Transverse colon (tissue), 4 donors: ENCODE measurements around the gene RGL2. TPM values are rescaled to one million over a fixed set of nuclear protein-coding genes. Genes with fewer than 3 reads are reported as not detected.

ENCODE experiments used
- DNase-seq: peaks from one replicate; pipeline ENCODE4 v3.0.0-alpha.2; 2019
- H3K27ac ChIP-seq, 4 donors: fragments of 200-600 bp; sonication (generic); 2 replicates each; pipeline ENCODE4 v1.5.1; 2016 to 2018; ENCODE audit warnings: inconsistent platforms in 4 of 4
- H3K27me3 ChIP-seq: fragments of 200-600 bp; sonication (generic); 2 replicates; pipeline ENCODE4 v1.5.1; 2017; ENCODE audit warnings: inconsistent platforms
- H3K36me3 ChIP-seq, 4 donors: fragments of 200-600 bp; sonication (generic); 2 replicates each; pipeline ENCODE4 v1.5.1; 2017 to 2019; ENCODE audit warnings: inconsistent platforms in 4 of 4
- H3K4me1 ChIP-seq, 4 donors: fragments of 200-600 bp; sonication (generic); 2 replicates each; pipeline ENCODE4 v1.5.1; 2017 to 2020; ENCODE audit warnings: inconsistent platforms in 4 of 4
- H3K4me3 ChIP-seq, 4 donors: fragments of 200-600 bp; sonication (generic); 1 replicate in 1 of 4; 2 replicates in 3 of 4; pipeline versions ENCODE4 v1.5.1 to v1.6.1; 2017 to 2019; ENCODE audit warnings: inconsistent platforms in 4 of 4
- H3K9me3 ChIP-seq, 2 donors: fragments of 200-600 bp; sonication (generic); 2 replicates each; pipeline ENCODE4 v1.5.1; 2017 to 2019; ENCODE audit warnings: inconsistent platforms in 2 of 2
- EP300 ChIP-seq: sonication (generic); formaldehyde crosslinking; IDR thresholded peaks from one replicate; pipeline ENCODE4 v1.6.1; 2017; ENCODE audit warnings: antibody characterized with exemption, low read depth
- POLR2A ChIP-seq: fragments of 450-650 bp; IDR thresholded peaks from one replicate; pipeline ENCODE4 v1.6.1; 2016; ENCODE audit warnings: antibody characterized with exemption, mild to moderate bottlenecking, moderate library complexity
- POLR2AphosphoS5 ChIP-seq, 3 donors: sonication (generic); formaldehyde crosslinking; IDR thresholded peaks; one replicate each; pipeline ENCODE4 v1.6.1; 2016; ENCODE audit warnings: antibody characterized with exemption in 3 of 3
- WGBS, 2 donors: methylation state at CpG; one replicate each; pipeline ENCODE4 v1.1.5; 2018; ENCODE audit warnings: low coverage in 1 of 2; 5-methylcytosine and 5-hydroxymethylcytosine counted together
- in situ Hi-C, 4 donors: fragments of 200-750 bp; cut with MboI; loops; one replicate each; pipeline versions ENCODE4 v1.15.0 to v1.15.1; 2017; ENCODE audit warnings: low sequenced_read_pairs in 3 of 4, low pct_ligation_motif_present in 1 of 4, low pct_unique_long_range_greater_than_20kb in 1 of 4
- intact Hi-C: fragments of 100-400 bp; cut with DNase I; formaldehyde crosslinking; loops from one replicate; pipeline ENCODE4 v1.15.1; 2023; ENCODE audit warnings: low total_unique reads
- total RNA-seq, 4 donors: library from RNA; depleted of rRNA; stranded (reverse); fragments of >200 nt; gene quantifications; one replicate each; pipeline ENCODE4 v1.1.0, GENCODE V29; 2016
- TF ChIP-seq, protein P1 (sequence below), 5 experiments: fragments of 200-600 bp in 3 of 5; fragments of 450-650 bp in 2 of 5; sonication (generic) in 3 of 5; IDR thresholded peaks; 1 replicate in 2 of 5; 2 replicates in 3 of 5; pipeline ENCODE4 v1.5.1; 2016 to 2017; ENCODE audit warnings: antibody characterized with exemption in 5 of 5, inconsistent platforms in 3 of 5, mild to moderate bottlenecking in 2 of 5, moderate library complexity in 1 of 5

RGL2 gene
- total RNA-seq, 4 donors from 2014 or later: 21.3 to 70.3 (median 25.8) TPM

DNA sequence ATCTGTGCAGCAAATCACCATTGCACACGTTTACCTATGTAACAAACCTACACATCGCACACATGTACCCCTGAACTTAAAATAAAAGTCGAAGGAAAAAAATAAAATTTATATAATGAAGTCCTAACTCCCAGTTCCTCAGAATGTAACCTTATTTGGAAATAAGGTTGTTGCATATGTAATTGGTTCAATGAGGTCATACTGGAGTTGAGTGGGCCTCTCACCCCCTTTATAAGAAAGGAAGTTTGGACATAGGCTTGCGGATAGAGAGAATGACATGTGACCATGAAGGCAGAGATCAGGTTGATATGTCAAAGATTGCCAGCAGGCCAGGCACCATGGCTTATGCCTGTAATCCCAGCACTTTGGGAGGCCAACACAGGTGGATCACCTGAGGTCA, 34.9 kb upstream of the RGL2 start:
- H3K9me3 ChIP-seq: no peaks in the 10 kb centered on the region
- no peaks in the 10 kb centered on the region for H3K4me1 ChIP-seq
- H3K36me3 ChIP-seq: no peaks in the 10 kb centered on the region
- H3K27me3 ChIP-seq: no peaks in the 10 kb centered on the region
- no peak overlapping the region for H3K4me3 ChIP-seq
- intact Hi-C loops (no loop called here), in situ Hi-C loops (no loop called here)
- no peak for TF ChIP-seq POLR2AphosphoS5 (IDR thresholded peaks at IDR 0.05)
- TF ChIP-seq POLR2A: no peak
- TF ChIP-seq EP300: no peak
- TF ChIP-seq, protein P1, sequence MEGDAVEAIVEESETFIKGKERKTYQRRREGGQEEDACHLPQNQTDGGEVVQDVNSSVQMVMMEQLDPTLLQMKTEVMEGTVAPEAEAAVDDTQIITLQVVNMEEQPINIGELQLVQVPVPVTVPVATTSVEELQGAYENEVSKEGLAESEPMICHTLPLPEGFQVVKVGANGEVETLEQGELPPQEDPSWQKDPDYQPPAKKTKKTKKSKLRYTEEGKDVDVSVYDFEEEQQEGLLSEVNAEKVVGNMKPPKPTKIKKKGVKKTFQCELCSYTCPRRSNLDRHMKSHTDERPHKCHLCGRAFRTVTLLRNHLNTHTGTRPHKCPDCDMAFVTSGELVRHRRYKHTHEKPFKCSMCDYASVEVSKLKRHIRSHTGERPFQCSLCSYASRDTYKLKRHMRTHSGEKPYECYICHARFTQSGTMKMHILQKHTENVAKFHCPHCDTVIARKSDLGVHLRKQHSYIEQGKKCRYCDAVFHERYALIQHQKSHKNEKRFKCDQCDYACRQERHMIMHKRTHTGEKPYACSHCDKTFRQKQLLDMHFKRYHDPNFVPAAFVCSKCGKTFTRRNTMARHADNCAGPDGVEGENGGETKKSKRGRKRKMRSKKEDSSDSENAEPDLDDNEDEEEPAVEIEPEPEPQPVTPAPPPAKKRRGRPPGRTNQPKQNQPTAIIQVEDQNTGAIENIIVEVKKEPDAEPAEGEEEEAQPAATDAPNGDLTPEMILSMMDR (IDR thresholded peaks at IDR 0.05): no peak
- H3K27ac ChIP-seq: no peak overlapping the region
- WGBS, 2 donors: 92 to 93% methylated on average over 4 of the region's 4 CpGs
- no peak for DNase-seq

DNA sequence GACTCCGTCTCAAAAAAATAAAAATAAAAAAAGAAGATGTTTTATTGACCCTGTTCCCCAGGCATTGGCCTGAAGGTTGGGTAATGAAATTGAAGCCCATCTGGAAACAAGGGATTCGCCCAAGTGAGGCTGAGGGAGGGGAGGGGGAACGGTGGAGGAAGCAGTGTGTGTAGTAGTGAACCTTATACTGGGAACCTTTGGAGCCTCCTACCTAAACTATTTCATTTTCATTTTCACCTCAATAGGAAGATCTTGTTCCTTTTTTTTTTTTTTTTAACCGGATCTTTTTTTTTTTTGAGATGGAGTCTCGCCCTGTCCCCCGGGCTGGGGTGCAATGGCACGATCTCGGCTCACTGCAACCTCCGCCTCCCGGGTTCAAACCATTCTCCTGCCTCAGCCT, 32.0 kb upstream of the RGL2 start:
- TF ChIP-seq POLR2A: no peak
- TF ChIP-seq POLR2AphosphoS5 (IDR thresholded peaks at IDR 0.05): no peak
- TF ChIP-seq, protein P1 (IDR thresholded peaks at IDR 0.05): no peak
- no peak for TF ChIP-seq EP300
- DNase-seq: no peak
- WGBS, 2 donors: 73 to 77% methylated on average over 9 to 10 of the region's 10 CpGs
- Histone ChIP-seq H3K4me1 (no peaks in the 10 kb centered on the region), H3K36me3 (no peaks in the 10 kb centered on the region), H3K4me3 (no peak overlapping the region), H3K9me3 (no peaks in the 10 kb centered on the region), H3K27me3 (no peaks in the 10 kb centered on the region), H3K27ac (no peak overlapping the region)
- intact Hi-C loops: no loop called here
- in situ Hi-C loops: no loop called here

DNA sequence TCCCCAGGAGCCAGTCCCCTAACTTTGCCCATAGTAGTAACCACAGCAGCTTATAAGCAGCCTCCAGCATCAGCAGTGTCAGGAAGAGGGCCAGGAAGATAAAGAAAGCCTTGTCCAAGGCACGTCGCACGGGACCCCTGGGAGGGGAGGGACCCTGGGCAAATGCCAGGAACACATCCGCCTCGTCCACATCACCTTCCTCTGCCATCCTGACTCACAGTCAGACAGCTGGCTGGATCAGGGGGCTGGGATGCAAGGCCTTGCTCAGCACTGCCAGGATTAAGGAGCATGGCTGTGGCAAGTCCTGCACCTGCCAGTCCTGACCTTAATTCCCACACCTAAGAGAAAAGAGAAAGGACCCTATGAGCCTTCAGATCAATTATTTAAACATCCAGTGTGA, 30.3 kb upstream of the RGL2 start:
- Histone ChIP-seq H3K9me3 (no peaks in the 10 kb centered on the region), H3K27me3 (no peaks in the 10 kb centered on the region), H3K4me3 (no peak overlapping the region), H3K27ac (no peak overlapping the region), H3K36me3 (no peaks in the 10 kb centered on the region), H3K4me1 (peaks cover 2 to 3% (median 2%) of the 10 kb centered on the region in 4 donors)
- WGBS, 2 donors: 82% methylated on average over 5 of the region's 5 CpGs; no CpG with 5 or more reads in 1 of the 2 donors
- DNase-seq: no peak
- in situ Hi-C loops (no loop called here), intact Hi-C loops (no loop called here)
- TF ChIP-seq POLR2A (no peak), POLR2AphosphoS5 (IDR thresholded peaks at IDR 0.05) (no peak), EP300 (no peak)
- TF ChIP-seq, protein P1 (IDR thresholded peaks at IDR 0.05): no peak

DNA sequence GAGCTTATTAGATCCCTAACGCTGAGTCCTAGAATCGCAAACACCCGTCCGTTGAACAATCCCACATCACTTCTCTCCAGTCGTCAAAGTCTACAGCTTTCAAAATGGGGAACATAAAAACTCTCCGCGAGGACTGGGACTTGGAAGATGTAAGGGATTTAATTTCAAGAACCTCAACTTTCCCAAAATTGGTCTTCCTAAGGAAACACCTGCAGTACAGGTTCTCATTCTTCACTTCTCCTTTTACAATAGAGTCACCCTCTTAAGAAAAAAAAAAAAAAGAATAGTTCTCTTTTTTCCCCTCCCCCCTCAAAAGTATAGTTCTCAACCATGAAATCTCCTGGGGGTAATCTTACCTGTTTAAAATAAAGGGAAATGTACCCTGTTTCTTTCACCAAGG, 25.4 kb upstream of the RGL2 start:
- H3K4me3 ChIP-seq: peak overlapping the region in 3 of 4 donors; percentile 83 to 93 (median 85)
- intact Hi-C loops (no loop called here), in situ Hi-C loops (no loop called here)
- H3K27ac ChIP-seq: peak overlapping the region; percentile 90 to 94 (median 92)
- H3K9me3 ChIP-seq: no peaks in the 10 kb centered on the region
- no peaks in the 10 kb centered on the region for H3K27me3 ChIP-seq
- DNase-seq: no peak
- WGBS, 2 donors: 28% methylated on average over 7 of the region's 7 CpGs; no CpG with 5 or more reads in 1 of the 2 donors
- H3K4me1 ChIP-seq: peaks cover 21 to 41% (median 36%) of the 10 kb centered on the region in 4 donors
- TF ChIP-seq, protein P1 (IDR thresholded peaks at IDR 0.05): no peak
- TF ChIP-seq EP300: no peak
- TF ChIP-seq POLR2A: no peak
- TF ChIP-seq POLR2AphosphoS5 (IDR thresholded peaks at IDR 0.05): no peak
- H3K36me3 ChIP-seq: peaks cover 0 to 18% (median 7%) of the 10 kb centered on the region in 4 donors
